RWPE2 (cell line): Measurements from ENCODE around the gene ERGIC1.

Source experiments
- ATAC-seq: fragments of 200-7000 bp; cut with Tn5 transposase; 3 replicates; pipeline ENCODE4 v1.9.1; 2021; ENCODE audit warnings: low read depth
- DNase-seq: peaks from one replicate; pipeline ENCODE4 v3.0.0-alpha.2; 2020; ENCODE audit warnings: low spot score
- H3K27ac ChIP-seq: fragments of 450-650 bp; 2 replicates; pipeline ENCODE4 v1.5.1; 2017; ENCODE audit warnings: mild to moderate bottlenecking; ENCODE audit not compliant: poor library complexity, severe bottlenecking
- H3K27me3 ChIP-seq: fragments of 250-450 bp; sonication (Bioruptor Pico); 2 replicates; pipeline ENCODE4 v1.5.1; 2021; ENCODE audit warnings: mild to moderate bottlenecking, moderate library complexity; ENCODE audit not compliant: insufficient read depth, poor library complexity, severe bottlenecking
- H3K36me3 ChIP-seq: fragments of 250-450 bp; sonication (Bioruptor Pico); 2 replicates; pipeline ENCODE4 v1.5.1; 2020; ENCODE audit warnings: low read depth, mild to moderate bottlenecking, moderate library complexity
- H3K4me1 ChIP-seq: fragments of 250-450 bp; sonication (Bioruptor Pico); 2 replicates; pipeline ENCODE4 v1.5.1; 2021; ENCODE audit warnings: mild to moderate bottlenecking, moderate library complexity; ENCODE audit not compliant: insufficient read depth, poor library complexity, severe bottlenecking
- H3K4me3 ChIP-seq: fragments of 250-450 bp; sonication (Bioruptor Pico); 2 replicates; pipeline ENCODE4 v1.5.1; 2021; ENCODE audit warnings: mild to moderate bottlenecking, moderate library complexity; ENCODE audit not compliant: severe bottlenecking
- H3K9me3 ChIP-seq: fragments of 250-450 bp; sonication (Bioruptor Pico); 2 replicates; pipeline ENCODE4 v1.5.1; 2021; ENCODE audit warnings: mild to moderate bottlenecking, moderate library complexity; ENCODE audit not compliant: severe bottlenecking
- TF ChIP-seq, protein P1 (sequence below): fragments of 450-650 bp; IDR thresholded peaks from one replicate; pipeline ENCODE4 v1.5.1; 2017; ENCODE audit warnings: mild to moderate bottlenecking, moderate library complexity; ENCODE audit not compliant: poor library complexity, severe bottlenecking

ERGIC1 gene

GRCh38 chr5:172957458-172957857 lies 123.4 kb downstream of the ERGIC1 start:
- peak overlapping the region; percentile 74 for H3K27ac ChIP-seq
- TF ChIP-seq, protein P1, sequence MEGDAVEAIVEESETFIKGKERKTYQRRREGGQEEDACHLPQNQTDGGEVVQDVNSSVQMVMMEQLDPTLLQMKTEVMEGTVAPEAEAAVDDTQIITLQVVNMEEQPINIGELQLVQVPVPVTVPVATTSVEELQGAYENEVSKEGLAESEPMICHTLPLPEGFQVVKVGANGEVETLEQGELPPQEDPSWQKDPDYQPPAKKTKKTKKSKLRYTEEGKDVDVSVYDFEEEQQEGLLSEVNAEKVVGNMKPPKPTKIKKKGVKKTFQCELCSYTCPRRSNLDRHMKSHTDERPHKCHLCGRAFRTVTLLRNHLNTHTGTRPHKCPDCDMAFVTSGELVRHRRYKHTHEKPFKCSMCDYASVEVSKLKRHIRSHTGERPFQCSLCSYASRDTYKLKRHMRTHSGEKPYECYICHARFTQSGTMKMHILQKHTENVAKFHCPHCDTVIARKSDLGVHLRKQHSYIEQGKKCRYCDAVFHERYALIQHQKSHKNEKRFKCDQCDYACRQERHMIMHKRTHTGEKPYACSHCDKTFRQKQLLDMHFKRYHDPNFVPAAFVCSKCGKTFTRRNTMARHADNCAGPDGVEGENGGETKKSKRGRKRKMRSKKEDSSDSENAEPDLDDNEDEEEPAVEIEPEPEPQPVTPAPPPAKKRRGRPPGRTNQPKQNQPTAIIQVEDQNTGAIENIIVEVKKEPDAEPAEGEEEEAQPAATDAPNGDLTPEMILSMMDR = no peak

DNA sequence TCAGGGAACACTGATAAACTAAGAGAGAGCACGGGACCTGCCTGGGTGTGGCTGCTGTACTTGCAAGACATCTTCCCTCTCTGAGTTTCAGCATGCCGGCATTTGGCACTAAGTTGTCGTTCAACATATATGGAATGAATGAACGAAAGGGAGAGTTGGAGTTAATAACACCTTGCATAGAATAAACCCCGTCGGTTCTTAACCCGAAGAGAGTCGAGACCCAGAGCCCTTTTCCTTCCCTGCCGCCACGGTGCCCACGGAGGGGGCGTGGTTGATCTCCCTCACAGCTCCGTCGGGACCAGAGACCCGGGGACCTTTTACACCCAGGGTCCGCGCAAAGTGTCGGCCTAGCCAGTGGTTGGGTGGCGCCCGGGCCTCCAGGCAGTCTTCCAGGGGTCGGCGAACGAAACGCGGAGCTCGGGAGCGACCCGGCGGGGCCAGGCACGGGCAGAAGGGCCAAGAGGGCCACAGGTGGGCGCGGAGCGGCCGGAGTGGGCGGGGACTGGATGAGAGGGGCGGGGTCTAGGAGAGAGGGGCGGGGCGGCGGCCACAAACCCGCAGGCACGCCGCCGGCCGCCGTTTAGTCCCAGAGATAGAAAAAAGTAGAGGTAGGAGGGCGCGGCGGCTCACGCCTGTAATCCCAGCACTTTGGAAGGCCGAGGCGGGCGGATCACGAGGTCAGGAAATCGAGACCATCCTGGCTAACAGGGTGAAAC lies 124.4 kb downstream of the ERGIC1 start:
- Histone ChIP-seq H3K27me3 (no peaks in the 10 kb centered on the region), H3K9me3 (no peaks in the 10 kb centered on the region), H3K27ac (peak overlapping the region; percentile 74), H3K4me1 (peaks cover 26% of the 10 kb centered on the region), H3K4me3 (peak overlapping the region; percentile 74), H3K36me3 (peaks cover 36% of the 10 kb centered on the region)
- peak; percentile 54 for ATAC-seq
- TF ChIP-seq, protein P1 = no peak
- DNase-seq = no peak

More at GRCh38 chr5:172957458-172957857, 123.4 kb downstream of the ERGIC1 start:
- no peak for DNase-seq
- no peaks in the 10 kb centered on the region for H3K27me3 ChIP-seq
- peaks cover 29% of the 10 kb centered on the region for H3K36me3 ChIP-seq
- no peak for ATAC-seq
- H3K4me1 ChIP-seq = peaks cover 29% of the 10 kb centered on the region
- H3K9me3 ChIP-seq = no peaks in the 10 kb centered on the region
- H3K4me3 ChIP-seq = no peak overlapping the region

DNA sequence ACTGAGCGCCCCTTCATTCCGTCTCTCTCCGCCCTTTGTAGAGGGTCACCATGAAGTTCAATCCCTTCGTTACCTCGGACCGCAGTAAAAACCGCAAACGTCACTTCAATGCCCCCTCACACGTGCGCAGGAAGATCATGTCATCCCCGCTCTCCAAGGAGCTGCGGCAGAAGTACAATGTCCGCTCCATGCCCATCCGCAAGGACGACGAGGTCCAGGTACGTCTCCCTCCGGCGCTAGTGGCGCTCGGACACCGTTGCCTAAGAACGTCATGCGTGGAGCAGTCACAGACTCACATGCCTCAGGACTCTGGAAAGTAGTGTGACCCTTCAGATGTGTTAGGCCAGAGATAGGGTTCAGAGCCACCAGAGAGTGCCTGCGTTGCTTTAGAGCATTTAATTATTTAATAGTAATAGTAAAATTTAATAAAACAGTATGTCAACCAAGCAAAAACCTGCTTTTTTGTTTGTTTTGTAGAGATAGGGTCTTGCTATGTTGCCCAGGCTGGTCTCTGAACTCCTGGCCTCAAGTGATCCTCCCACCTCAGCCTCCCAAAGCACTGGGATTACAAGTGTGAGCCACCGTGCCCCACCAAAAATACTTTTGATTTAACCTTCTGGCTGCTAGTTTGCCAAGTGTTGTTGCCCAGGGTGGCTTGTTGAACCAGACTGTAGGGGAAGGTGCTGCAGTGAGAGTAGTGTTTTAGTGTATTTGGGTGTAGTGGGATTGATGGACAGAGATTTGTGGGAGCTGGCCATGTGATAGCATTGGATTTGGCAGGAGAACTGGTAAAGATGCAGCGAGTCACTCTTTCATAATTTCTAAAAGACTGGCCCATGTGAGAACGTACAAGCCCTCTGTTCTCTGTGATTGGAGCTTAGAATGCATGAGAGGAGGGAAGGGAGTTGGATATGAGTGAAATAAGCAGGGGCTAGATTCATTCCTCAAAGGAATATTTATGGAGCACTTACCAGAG lies 126.1 kb downstream of the ERGIC1 start:
- Histone ChIP-seq H3K4me3 (peak overlapping the region; percentile 74), H3K36me3 (peaks cover 49% of the 10 kb centered on the region), H3K27ac (peak overlapping the region; percentile 74), H3K4me1 (peaks cover 22% of the 10 kb centered on the region), H3K27me3 (no peaks in the 10 kb centered on the region), H3K9me3 (no peaks in the 10 kb centered on the region)
- TF ChIP-seq, protein P1 = no peak
- no peak for DNase-seq
- no peak for ATAC-seq

DNA sequence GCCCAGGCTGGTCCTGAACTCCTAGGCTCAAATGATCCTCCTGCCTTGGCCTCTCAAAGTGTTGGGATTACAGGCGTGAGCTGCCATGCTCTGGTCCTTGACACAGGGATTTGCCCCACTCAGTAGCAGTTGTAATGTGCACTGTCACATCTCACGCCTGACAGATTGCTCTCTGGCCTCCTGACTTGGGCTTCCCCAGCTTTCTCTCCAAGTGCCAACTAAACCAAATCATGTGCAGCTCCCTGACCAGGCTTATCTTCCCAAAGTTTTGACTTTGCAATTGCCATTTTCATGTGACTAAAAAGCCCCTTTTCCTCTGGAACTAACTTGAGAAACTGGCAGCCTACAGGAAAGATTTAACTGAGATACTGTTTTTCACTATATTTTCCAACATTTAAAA lies 135.9 kb downstream of the ERGIC1 start:
- TF ChIP-seq, protein P1 = no peak
- no peak for ATAC-seq
- no peak for DNase-seq
- Histone ChIP-seq H3K9me3 (no peaks in the 10 kb centered on the region), H3K4me3 (no peak overlapping the region), H3K4me1 (no peaks in the 10 kb centered on the region), H3K27me3 (no peaks in the 10 kb centered on the region), H3K36me3 (peaks cover 39% of the 10 kb centered on the region), H3K27ac (no peak overlapping the region)
